Embryonic facial prominence (tissue), 1 donor: ENCODE measurements around the gene GOLGA6B.
A peak's percentile ranks its signal among the peaks of the same experiment; 100 is the strongest.
"Not testable (repeated sequence)": the region's sequence is repeated elsewhere in the genome, so short reads cannot be mapped to it uniquely, and the experiment has no call there.

Source experiments
- DNase-seq: peaks from one replicate; pipeline ENCODE4 v3.0.0-alpha.2; 2016; ENCODE audit errors: extremely low spot score

Gene GOLGA6B

DNA sequence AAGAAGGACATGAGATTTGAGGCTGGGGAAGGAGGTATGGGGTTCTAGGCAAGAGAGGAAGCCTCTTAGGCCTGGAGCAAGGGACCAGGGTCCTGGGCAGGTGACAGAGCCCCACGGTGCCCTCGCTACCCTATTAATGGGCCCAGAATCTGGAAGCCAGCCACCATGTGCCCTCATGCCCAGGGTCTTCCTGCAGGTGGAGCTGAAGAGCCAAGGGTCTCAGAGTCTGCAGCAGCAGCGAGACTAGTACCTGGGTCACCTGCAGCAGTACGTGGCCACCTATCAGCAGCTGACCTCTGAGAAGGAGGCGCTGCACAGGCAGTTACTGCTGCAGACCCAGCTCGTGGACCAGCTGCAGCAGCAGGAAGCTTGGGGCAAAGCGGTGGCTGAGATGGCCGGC is 9.4 kb downstream of the GOLGA6B start:
- DNase-seq = not testable (repeated sequence)

- DNase-seq = not testable (repeated sequence)
Measured at GRCh38 chr15:72665706-72666105, 11.2 kb downstream of the GOLGA6B start.

- not testable (repeated sequence) for DNase-seq
Measured at GRCh38 chr15:72669803-72670202, 15.3 kb downstream of the GOLGA6B start.

DNA sequence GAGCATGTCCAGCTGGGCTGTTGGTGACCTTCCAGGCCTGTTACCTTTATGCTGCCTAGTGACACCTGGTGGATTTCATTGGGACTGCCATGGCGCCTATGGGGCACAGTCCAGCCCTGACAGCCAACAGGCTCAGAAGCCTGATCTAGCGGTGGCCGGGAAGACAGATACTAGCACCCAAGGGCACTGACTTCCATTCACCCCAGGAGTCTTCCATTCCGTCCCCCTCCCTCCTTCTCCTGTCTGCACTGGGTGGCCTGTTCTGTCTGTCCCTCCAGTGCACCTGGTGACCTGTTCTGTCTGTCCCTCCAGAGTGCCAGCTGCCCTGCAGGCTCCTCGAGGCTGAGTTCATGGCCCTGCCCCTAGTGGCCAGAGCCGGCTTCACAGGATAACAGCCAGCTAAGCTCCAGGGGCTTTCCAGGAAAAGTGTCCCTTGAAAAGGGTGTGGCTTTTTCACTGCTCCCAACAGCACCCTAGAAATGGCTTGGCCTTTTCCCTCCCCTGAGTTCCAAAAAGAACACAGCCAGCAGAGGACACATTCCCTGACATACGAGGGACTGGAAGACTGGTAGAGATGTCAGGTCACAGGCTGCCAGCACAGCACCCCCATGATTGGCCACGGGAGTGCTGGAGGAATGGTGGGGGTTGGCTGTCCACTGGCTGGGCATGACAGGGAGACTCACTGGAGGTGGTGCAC is 16.3 kb downstream of the GOLGA6B start:
- DNase-seq = not testable (repeated sequence)

GRCh38 chr15:72671525-72671924 is 17.0 kb downstream of the GOLGA6B start:
- no peak for DNase-seq

- no peak for DNase-seq
Measured at GRCh38 chr15:72676838-72677237, 22.3 kb downstream of the GOLGA6B start.

GRCh38 chr15:72680931-72681330 is 26.4 kb downstream of the GOLGA6B start:
- DNase-seq = no peak

DNA sequence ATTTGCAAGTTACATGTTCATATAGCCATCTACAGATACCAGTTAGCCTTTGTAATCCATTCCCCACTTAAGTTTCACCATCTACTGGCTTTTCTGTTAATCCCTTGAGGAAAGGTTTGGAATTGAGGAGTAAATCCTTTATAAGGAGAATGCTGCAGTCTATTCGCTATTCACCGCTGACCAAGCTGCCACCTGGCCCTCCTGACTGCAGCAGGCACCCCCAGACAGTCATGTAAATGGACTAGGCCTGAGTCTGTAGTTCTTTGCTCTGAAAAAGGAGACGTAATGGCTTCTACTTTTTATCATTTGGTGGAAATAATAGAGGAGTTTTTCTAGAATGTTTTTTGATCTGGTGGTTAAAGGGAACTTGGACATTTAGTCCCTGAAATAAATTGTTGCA is 28.3 kb downstream of the GOLGA6B start:
- no peak for DNase-seq

- DNase-seq = no peak
Measured at GRCh38 chr15:72685301-72685924, 30.9 kb downstream of the GOLGA6B start.

DNA sequence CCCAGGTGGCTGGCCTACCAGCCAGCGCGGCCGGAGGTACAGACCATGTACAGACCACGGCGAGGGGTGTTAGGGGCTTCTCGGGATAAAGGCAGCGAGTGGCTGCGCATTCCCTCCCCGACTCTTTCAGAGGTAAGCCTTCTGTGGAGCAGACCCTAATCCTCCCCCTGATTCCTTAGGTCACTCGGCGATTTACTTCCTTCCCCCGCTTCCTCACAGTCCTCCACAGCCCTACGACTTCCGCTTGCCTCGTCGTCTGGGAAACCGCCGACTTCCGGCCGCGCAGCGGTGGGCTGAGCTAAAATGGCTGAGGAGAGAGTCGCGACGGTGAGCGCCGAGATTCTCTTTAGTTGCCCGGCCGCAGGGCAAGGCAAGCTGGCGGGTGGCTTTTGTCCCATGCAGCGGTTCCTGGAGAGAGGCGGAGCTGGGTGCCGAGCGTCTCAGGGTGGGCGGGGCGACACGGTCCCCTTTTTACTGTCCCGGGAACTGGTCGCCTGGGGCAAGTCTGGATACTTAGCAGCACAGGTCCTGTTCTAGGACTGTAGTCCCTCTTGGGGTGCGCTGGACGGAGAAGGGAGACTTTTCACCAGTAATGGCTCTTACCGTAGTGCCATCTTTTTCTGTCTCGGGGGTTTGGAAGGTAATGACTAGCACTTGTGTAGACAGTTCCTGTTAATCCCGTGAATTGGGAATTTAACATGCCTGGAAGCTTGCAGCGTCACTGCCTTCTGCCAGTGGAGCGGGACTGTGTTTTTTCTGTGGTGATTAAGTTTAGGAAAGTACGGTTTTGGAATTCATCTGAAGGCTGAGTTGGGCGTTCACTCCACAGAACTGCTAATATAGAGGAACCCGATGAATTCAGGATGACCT is 31.7 kb downstream of the GOLGA6B start, which contains the start of the genes BBS4 and HIGD2B:
TSS of gene BBS4 (plus strand) at position 283 of the 870 bp plus-strand sequence. CDS start at position 304, 21 bp downstream.
TSS of gene HIGD2B (minus strand) at position 258 of the 870 bp plus-strand sequence. CDS start 9,808 bp downstream, outside the sequence.
- peak; percentile 91 for DNase-seq

DNA sequence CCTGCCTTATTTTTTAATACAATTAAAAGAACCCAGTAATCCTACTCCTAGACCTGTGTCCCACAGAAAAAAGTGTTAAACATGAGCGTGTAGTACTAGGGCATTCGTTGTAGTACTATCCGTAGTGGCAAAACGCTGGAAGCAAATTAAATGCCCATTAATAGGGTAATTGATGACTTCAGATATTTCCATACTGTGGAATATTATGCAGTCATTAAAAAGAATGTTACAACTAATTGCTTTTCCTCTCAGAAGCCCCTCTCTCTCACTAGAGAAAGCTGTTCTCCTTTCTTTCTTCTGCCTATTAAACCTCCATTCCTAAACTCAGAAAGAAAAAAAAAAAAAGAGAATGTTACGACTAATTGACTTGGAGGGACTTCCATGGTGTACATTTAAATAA is 34.2 kb downstream of the GOLGA6B start:
- no peak for DNase-seq

DNA sequence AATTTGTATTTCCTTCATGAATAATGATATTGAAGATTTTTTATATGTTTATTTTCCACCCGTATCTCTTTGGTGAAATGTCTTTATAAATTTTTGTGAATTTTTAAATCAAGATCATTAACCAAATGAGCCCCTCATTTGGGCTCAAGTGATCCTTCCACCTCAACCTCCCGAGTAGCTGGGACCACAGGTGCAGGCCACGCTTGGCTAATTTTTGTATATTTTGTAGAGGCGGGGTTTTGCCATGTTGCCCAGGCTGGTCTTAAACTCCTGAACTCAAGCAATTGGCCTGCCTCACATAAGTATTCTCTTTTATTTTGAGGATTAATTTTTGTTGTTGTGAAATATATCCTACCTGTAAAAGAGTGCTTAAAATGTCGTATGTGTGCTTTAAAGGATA is 36.4 kb downstream of the GOLGA6B start:
- DNase-seq = no peak

DNA sequence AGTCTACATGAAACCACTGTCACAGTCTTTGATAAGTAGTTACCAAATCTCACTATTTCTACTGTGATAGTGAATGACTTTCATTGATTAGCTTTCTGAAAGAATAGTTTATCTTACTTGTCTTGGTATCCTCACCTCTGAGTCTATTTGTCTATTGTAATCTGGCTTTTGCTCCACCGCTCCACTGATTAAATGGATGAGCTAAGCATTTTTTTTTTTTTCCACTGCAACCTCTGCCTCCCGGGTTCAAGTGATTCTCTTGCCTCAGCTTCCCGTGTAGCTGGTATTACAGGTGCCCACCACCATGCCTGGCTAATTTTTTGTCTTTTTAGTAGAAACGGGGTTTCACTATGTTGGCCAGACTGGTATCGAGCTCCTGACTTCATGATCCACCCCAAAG is 44.4 kb downstream of the GOLGA6B start:
- no peak for DNase-seq

DNA sequence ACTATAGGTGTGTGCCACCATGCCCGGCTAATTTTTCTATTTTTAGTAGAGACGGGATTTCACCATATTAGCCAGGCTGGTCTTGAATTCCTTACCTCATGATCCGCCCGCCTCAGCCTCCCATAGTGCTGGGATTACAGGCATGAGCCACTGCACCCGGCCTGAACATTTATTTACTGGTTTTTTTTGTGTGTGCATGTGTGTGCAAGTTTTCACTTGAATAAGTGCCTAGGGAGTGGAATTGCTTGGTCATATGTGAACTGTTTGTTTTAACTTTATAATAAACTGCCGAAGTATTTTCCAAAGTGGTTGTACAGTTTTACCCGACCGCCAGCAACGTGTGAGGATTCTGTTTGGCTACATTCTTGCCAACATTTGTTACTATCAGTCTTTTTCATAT is 45.6 kb downstream of the GOLGA6B start:
- no peak for DNase-seq

DNA sequence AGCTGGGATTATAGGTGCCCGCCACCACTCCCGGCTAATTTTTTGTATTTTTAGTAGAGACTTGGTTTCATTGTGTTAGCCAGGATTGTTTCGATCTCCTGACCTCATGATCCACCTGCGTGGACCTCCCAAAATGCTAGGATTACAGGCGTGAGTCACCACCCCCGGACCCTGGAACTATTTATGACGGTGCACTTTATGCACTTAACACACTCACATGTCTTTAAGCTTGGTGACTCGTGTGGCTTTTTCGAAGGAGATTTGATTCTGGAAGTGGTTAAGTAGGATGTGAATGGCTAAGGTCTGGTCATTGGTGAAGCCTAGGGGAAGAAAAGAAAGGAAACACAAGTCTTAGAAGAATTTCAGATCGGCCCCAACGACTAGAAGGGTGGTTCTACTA is 51.8 kb downstream of the GOLGA6B start:
- no peak for DNase-seq

DNA sequence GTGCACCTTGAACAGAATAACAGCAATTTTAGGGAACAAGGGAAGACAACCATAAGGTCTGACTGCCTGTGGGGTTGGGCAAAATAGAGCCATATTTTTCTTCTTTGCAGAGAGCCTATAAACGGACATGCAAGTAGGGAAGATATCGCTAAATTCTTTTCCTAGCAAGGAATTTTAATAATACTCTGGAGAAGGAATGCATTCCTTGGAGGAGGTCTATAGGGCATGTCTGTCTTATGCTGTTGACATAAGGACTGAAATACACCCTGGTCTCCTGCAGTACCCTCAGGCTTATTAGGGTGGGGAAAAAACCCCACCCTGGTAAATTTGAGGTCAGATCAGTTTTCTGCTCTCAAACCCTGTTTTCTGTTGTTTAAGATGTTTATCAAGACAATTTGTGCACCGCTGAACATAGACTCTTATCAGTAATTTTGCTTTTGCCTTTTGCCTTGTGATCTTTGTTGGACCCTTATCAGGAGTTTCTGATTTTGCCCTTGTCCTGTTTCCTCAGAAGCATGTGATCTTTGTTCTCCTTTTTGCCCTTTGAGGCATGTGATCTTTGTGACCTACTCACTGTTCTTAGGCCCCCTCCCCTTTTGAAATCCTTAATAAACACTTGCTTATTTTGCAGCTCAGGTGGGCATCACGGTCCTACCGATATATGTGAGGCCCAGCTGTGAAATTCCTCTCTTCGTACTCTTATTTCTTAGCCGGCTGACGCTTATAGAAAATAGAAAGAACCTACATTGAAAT is 54.2 kb downstream of the GOLGA6B start:
- not testable (repeated sequence) for DNase-seq
